CD14-positive monocyte (primary cell): ENCODE results near the gene TMEM164. TPM values are rescaled to one million over a fixed set of nuclear protein-coding genes. Genes with fewer than 3 reads are reported as not detected.
"Not testable (repeated sequence)": the region's sequence is repeated elsewhere in the genome, so short reads cannot be mapped to it uniquely, and the experiment has no call there.

Experiments used
- DNase-seq, 3 donors: peaks; one replicate each; pipeline ENCODE4 v3.0.0-alpha.2; 2011 to 2022
- H2AFZ ChIP-seq: 2 replicates; pipeline ENCODE4 v1.6.0; 2012; ENCODE audit warnings: mild to moderate bottlenecking, low read depth, low read length, inconsistent platforms; ENCODE audit not compliant: insufficient read depth, poor library complexity, severe bottlenecking
- H3K27ac ChIP-seq, 2 donors: 1 replicate in 1 of 2; 2 replicates in 1 of 2; pipeline ENCODE4 v1.5.1; 2012 to 2013; ENCODE audit warnings: low read length in 2 of 2, control low read depth in 1 of 2, inconsistent platforms in 1 of 2, low read depth in 1 of 2, mild to moderate bottlenecking in 1 of 2
- H3K27me3 ChIP-seq, 2 donors: one replicate each; pipeline versions ENCODE4 v1.6.0 to v1.6.1; 2011 to 2013; ENCODE audit warnings: low read length in 2 of 2; ENCODE audit not compliant: control insufficient read depth in 2 of 2, insufficient read depth in 2 of 2
- H3K36me3 ChIP-seq, 2 donors: replicated peaks in 1 of 2; 1 replicate in 1 of 2; 2 replicates in 1 of 2; pipeline versions ENCODE4 v1.5.1 to v1.6.1; 2012 to 2013; ENCODE audit warnings: low read length in 2 of 2, control low read depth in 1 of 2, inconsistent platforms in 1 of 2, mild to moderate bottlenecking in 1 of 2; ENCODE audit not compliant: insufficient read depth in 2 of 2, control insufficient read depth in 1 of 2
- H3K4me1 ChIP-seq, 2 donors: 1 replicate in 1 of 2; 2 replicates in 1 of 2; pipeline versions ENCODE4 v1.5.1 to v1.6.1; 2012 to 2013; ENCODE audit warnings: low read length in 2 of 2, control low read depth in 1 of 2, inconsistent platforms in 1 of 2, mild to moderate bottlenecking in 1 of 2, moderate library complexity in 1 of 2; ENCODE audit not compliant: insufficient read depth in 2 of 2, control insufficient read depth in 1 of 2
- H3K4me2 ChIP-seq: replicated peaks from 2 replicates; pipeline ENCODE3; 2012; ENCODE audit warnings: low read length, moderate library complexity, mild to moderate bottlenecking; ENCODE audit not compliant: poor library complexity, severe bottlenecking; ENCODE audit errors: extremely low read depth
- H3K4me3 ChIP-seq, 3 experiments: fragments of 200-600 bp in 1 of 3; sonication (generic) in 1 of 3; replicated peaks in 1 of 3; 1 replicate in 2 of 3; 2 replicates in 1 of 3; pipeline ENCODE4 v1.5.1; 2011 to 2013; ENCODE audit warnings: low read length in 3 of 3, mild to moderate bottlenecking in 3 of 3, control low read depth in 2 of 3, low read depth in 2 of 3, inconsistent platforms in 1 of 3, moderate library complexity in 1 of 3
- H3K79me2 ChIP-seq: 2 replicates; pipeline ENCODE4 v1.6.0; 2012; ENCODE audit warnings: mild to moderate bottlenecking, control low read depth, inconsistent platforms, low read length, moderate library complexity; ENCODE audit not compliant: insufficient read depth
- H3K9ac ChIP-seq: 2 replicates; pipeline ENCODE4 v1.6.0; 2017; ENCODE audit warnings: low read length, mild to moderate bottlenecking; ENCODE audit not compliant: insufficient read depth, poor library complexity, severe bottlenecking
- H3K9me3 ChIP-seq, 2 donors: replicated peaks in 1 of 2; 1 replicate in 1 of 2; 2 replicates in 1 of 2; pipeline versions ENCODE4 v1.5.1 to v1.6.1; 2012 to 2013; ENCODE audit warnings: low read length in 2 of 2, control low read depth in 1 of 2; ENCODE audit not compliant: control insufficient read depth in 1 of 2, insufficient read depth in 1 of 2
- H4K20me1 ChIP-seq: 2 replicates; pipeline ENCODE4 v1.6.0; 2012; ENCODE audit warnings: mild to moderate bottlenecking, low read length, control low read depth, moderate library complexity; ENCODE audit not compliant: insufficient read depth
- H3K27ac Mint-ChIP-seq, 7 donors: one replicate each; pipeline ENCODE4 v1.8.0; 2020; ENCODE audit warnings: mild to moderate bottlenecking in 7 of 7, mixed read lengths in 7 of 7, moderate library complexity in 6 of 7, inconsistent platforms in 2 of 7
- H3K27me3 Mint-ChIP-seq, 3 donors: one replicate each; pipeline ENCODE4 v1.8.0; 2021 to 2022; ENCODE audit warnings: low read depth in 3 of 3, mild to moderate bottlenecking in 3 of 3, mixed read lengths in 3 of 3, moderate library complexity in 3 of 3, inconsistent platforms in 1 of 3
- H3K36me3 Mint-ChIP-seq, 2 donors: one replicate each; pipeline ENCODE4 v1.8.0; 2020; ENCODE audit warnings: mixed read lengths in 2 of 2, inconsistent platforms in 1 of 2, mild to moderate bottlenecking in 1 of 2
- H3K4me1 Mint-ChIP-seq: one replicate; pipeline ENCODE4 v1.8.0; 2020; ENCODE audit warnings: mild to moderate bottlenecking, mixed read lengths
- H3K4me3 Mint-ChIP-seq, 2 donors: one replicate each; pipeline ENCODE4 v1.8.0; 2020; ENCODE audit warnings: mild to moderate bottlenecking in 2 of 2, mixed read lengths in 2 of 2, moderate library complexity in 1 of 2
- H3K9me3 Mint-ChIP-seq, 7 donors: one replicate each; pipeline ENCODE4 v1.8.0; 2020 to 2022; ENCODE audit warnings: mixed read lengths in 7 of 7, mild to moderate bottlenecking in 6 of 7, moderate library complexity in 6 of 7, inconsistent platforms in 2 of 7
- CTCF ChIP-seq: fragments of 200-600 bp; IDR thresholded peaks from one replicate; pipeline ENCODE4 v1.8.0; 2022; ENCODE audit warnings: antibody characterized with exemption, mild to moderate bottlenecking
- WGBS: methylation state at CpG from one replicate; pipeline ENCODE4 v1.1.5; 2013; ENCODE audit warnings: missing lambda C conversion rate; ENCODE audit not compliant: insufficient coverage; 5-methylcytosine and 5-hydroxymethylcytosine counted together
- intact Hi-C, 2 donors: fragments of 100-400 bp; cut with micrococcal nuclease; formaldehyde crosslinking; loops; one replicate each; pipeline versions ENCODE4 v1.15.0 to v1.15.1; 2023
- polyA plus RNA-seq, 3 donors: library from polyadenylated mRNA; depleted of rRNA in 1 of 3; unstranded in 2 of 3; stranded (reverse) in 1 of 3; fragments of 300-500 nt in 2 of 3; fragments of >200 nt in 1 of 3; fragmentation: Illumina TruSeq in 2 of 3; gene quantifications; 1 replicate in 2 of 3; 2 replicates in 1 of 3; pipeline ENCODE4 v1.2.3, GENCODE V29; 2012 to 2021

TMEM164 gene
- polyA plus RNA-seq, 3 donors, result 5.3 to 39.5 (median 7.3) TPM

GRCh38 chrX:110153896-110154295 is 151.0 kb downstream of the TMEM164 start:
- Histone ChIP-seq H3K9me3 (no peaks in the 10 kb centered on the region), H3K9ac (no peak overlapping the region), H3K4me3 (no peak overlapping the region), H3K4me2 (no peak overlapping the region), H4K20me1 (peaks cover 51% of the 10 kb centered on the region), H3K27me3 (no peaks in the 10 kb centered on the region), H3K36me3 (peaks cover 3 to 12% of the 10 kb centered on the region in 2 donors), H2AFZ (no peak overlapping the region), H3K4me1 (peaks cover 0 to 6% of the 10 kb centered on the region in 2 donors), H3K79me2 (no peaks in the 10 kb centered on the region), H3K27ac (no peak overlapping the region)
- H3K36me3 Mint-ChIP-seq, result peaks cover 21 to 38% of the 10 kb centered on the region in 2 donors
- no peak overlapping the region for H3K4me3 Mint-ChIP-seq
- intact Hi-C loops, result no loop called here
- no CpG with 5 or more reads among the region's 2 CpGs for WGBS
- no peak overlapping the region for H3K27ac Mint-ChIP-seq
- H3K9me3 Mint-ChIP-seq, result peaks cover 0 to 2% (median 0%) of the 10 kb centered on the region in 7 donors
- H3K4me1 Mint-ChIP-seq, result peaks cover 4% of the 10 kb centered on the region
- no peak for DNase-seq
- H3K27me3 Mint-ChIP-seq, result peaks cover 0 to 2% (median 0%) of the 10 kb centered on the region in 3 donors
- no peak for TF ChIP-seq CTCF

GRCh38 chrX:110154328-110154727 is 151.4 kb downstream of the TMEM164 start:
- peaks cover 55% of the 10 kb centered on the region for H4K20me1 ChIP-seq
- H3K36me3 ChIP-seq, H3K79me2 ChIP-seq, H3K4me2 ChIP-seq, H3K27me3 ChIP-seq, H3K4me1 ChIP-seq, H3K9me3 Mint-ChIP-seq, intact Hi-C loops, H3K27me3 Mint-ChIP-seq, DNase-seq, H3K27ac ChIP-seq, H3K27ac Mint-ChIP-seq, H3K9me3 ChIP-seq, H3K4me3 Mint-ChIP-seq, H3K9ac ChIP-seq, H3K4me1 Mint-ChIP-seq, H3K4me3 ChIP-seq, H2AFZ ChIP-seq: not testable (repeated sequence)
- no CpG with 5 or more reads among the region's 5 CpGs for WGBS
- H3K36me3 Mint-ChIP-seq, result peaks cover 18 to 36% of the 10 kb centered on the region in 2 donors
